KMS-11 (cell line): Measurements from ENCODE around the gene CNIH3.

Source experiments
- H2AFZ ChIP-seq: fragments of 200-600 bp; sonication (generic); 2 replicates; pipeline ENCODE4 v1.6.1; 2016; ENCODE audit warnings: antibody characterized with exemption, mixed run types, low read depth
- H3K27ac ChIP-seq: fragments of 200-600 bp; sonication (generic); 2 replicates; pipeline ENCODE4 v1.6.1; 2016; ENCODE audit warnings: mild to moderate bottlenecking, mixed run types
- H3K27me3 ChIP-seq: fragments of 200-600 bp; sonication (generic); 2 replicates; pipeline ENCODE4 v1.6.1; 2017; ENCODE audit warnings: mild to moderate bottlenecking, low read depth, mixed run types, moderate library complexity; ENCODE audit not compliant: insufficient read depth
- H3K36me3 ChIP-seq: fragments of 200-600 bp; sonication (generic); 2 replicates; pipeline ENCODE4 v1.6.1; 2017; ENCODE audit warnings: mild to moderate bottlenecking, mixed run types; ENCODE audit not compliant: insufficient read depth
- H3K4me1 ChIP-seq: fragments of 200-600 bp; sonication (generic); 2 replicates; pipeline ENCODE4 v1.6.1; 2016; ENCODE audit warnings: mild to moderate bottlenecking, low read depth, mixed run types; ENCODE audit not compliant: poor library complexity, severe bottlenecking
- H3K4me2 ChIP-seq: fragments of 200-600 bp; sonication (generic); 2 replicates; pipeline ENCODE4 v1.7.0; 2016; ENCODE audit warnings: mild to moderate bottlenecking, mixed run types
- H3K4me3 ChIP-seq: fragments of 200-600 bp; sonication (generic); IDR thresholded peaks from 2 replicates; pipeline ENCODE4 v1.6.1; 2017; ENCODE audit warnings: low read depth, low read length, mixed read lengths; ENCODE audit not compliant: insufficient read depth
- H3K79me2 ChIP-seq: fragments of 200-600 bp; sonication (generic); 2 replicates; pipeline ENCODE4 v1.6.1; 2016; ENCODE audit warnings: low read depth, mixed run types; ENCODE audit not compliant: insufficient read depth
- H3K9ac ChIP-seq: fragments of 200-600 bp; sonication (generic); 2 replicates; pipeline ENCODE4 v1.6.1; 2016; ENCODE audit warnings: mild to moderate bottlenecking, mixed run types
- H4K20me1 ChIP-seq: fragments of 200-600 bp; sonication (generic); 2 replicates; pipeline ENCODE4 v1.6.1; 2016; ENCODE audit warnings: mild to moderate bottlenecking, mixed run types; ENCODE audit not compliant: insufficient read depth
- CTCF ChIP-seq: fragments of 200-600 bp; sonication (generic); conservative IDR thresholded peaks from 2 replicates; pipeline ENCODE4 v1.6.1; 2017; ENCODE audit warnings: low read depth, mild to moderate bottlenecking, antibody characterized with exemption, low read length, moderate library complexity, mixed read lengths

The CNIH3 gene

GRCh38 chr1:224766266-224766665 lies 150.1 kb downstream of the CNIH3 start:
- Histone ChIP-seq H3K9ac (no peak overlapping the region), H3K4me1 (peaks cover 8% of the 10 kb centered on the region), H3K4me3 (no peak overlapping the region), H3K27me3 (no peaks in the 10 kb centered on the region), H2AFZ (no peak overlapping the region), H3K79me2 (no peaks in the 10 kb centered on the region), H3K36me3 (no peaks in the 10 kb centered on the region), H4K20me1 (no peaks in the 10 kb centered on the region), H3K27ac (no peak overlapping the region), H3K4me2 (no peak overlapping the region)
- TF ChIP-seq CTCF, result no peak

GRCh38 chr1:224767031-224767430 lies 150.9 kb downstream of the CNIH3 start:
- Histone ChIP-seq H3K4me2 (no peak overlapping the region), H3K27me3 (no peaks in the 10 kb centered on the region), H3K9ac (no peak overlapping the region), H3K36me3 (no peaks in the 10 kb centered on the region), H3K79me2 (no peaks in the 10 kb centered on the region), H2AFZ (no peak overlapping the region), H3K4me3 (no peak overlapping the region), H4K20me1 (no peaks in the 10 kb centered on the region), H3K27ac (no peak overlapping the region), H3K4me1 (peaks cover 8% of the 10 kb centered on the region)
- TF ChIP-seq CTCF, result no peak

- no peaks in the 10 kb centered on the region for H4K20me1 ChIP-seq
- no peak overlapping the region for H3K4me2 ChIP-seq
- no peak for TF ChIP-seq CTCF
- no peaks in the 10 kb centered on the region for H3K27me3 ChIP-seq
- H3K27ac ChIP-seq, result no peak overlapping the region
- no peak overlapping the region for H3K9ac ChIP-seq
- H2AFZ ChIP-seq, result no peak overlapping the region
- H3K4me1 ChIP-seq, result peaks cover 8% of the 10 kb centered on the region
- no peaks in the 10 kb centered on the region for H3K79me2 ChIP-seq
- H3K36me3 ChIP-seq, result no peaks in the 10 kb centered on the region
- no peak overlapping the region for H3K4me3 ChIP-seq
These were observed 151.6 kb downstream of the CNIH3 start for GRCh38 chr1:224767676-224768075.

- H3K27ac ChIP-seq, result no peak overlapping the region
- no peaks in the 10 kb centered on the region for H3K79me2 ChIP-seq
- TF ChIP-seq CTCF, result no peak
- no peaks in the 10 kb centered on the region for H3K27me3 ChIP-seq
- H3K4me2 ChIP-seq, result no peak overlapping the region
- no peak overlapping the region for H3K4me3 ChIP-seq
- H3K4me1 ChIP-seq, result peaks cover 10% of the 10 kb centered on the region
- H3K9ac ChIP-seq, result no peak overlapping the region
- no peaks in the 10 kb centered on the region for H3K36me3 ChIP-seq
- no peak overlapping the region for H2AFZ ChIP-seq
- no peaks in the 10 kb centered on the region for H4K20me1 ChIP-seq
These were observed 152.9 kb downstream of the CNIH3 start for GRCh38 chr1:224768971-224769370.
